ENCODE data around the gene TSKU.

GRCh38 chr11:76792505-76793264 lies 9.5 kb downstream of the TSKU start:
- TF ChIP-seq CTCF (IDR thresholded peaks at IDR 0.05): no peak
- no peak for TF ChIP-seq POLR2A (IDR thresholded peaks at IDR 0.05)
